Measurements from ENCODE around the gene HSD17B2. TPM values are rescaled to one million over a fixed set of nuclear protein-coding genes. Genes with fewer than 3 reads are reported as not detected.

HSD17B2 gene
- total RNA-seq, result 0.39 and 0.76 TPM in 2 replicates

GRCh38 chr16:82034981-82035612 lies at the start of gene HSD17B2:
Gene HSD17B2, plus strand, starts transcription at chr16:82035253. Its CDS starts 172 bp downstream, at chr16:82035425.

GRCh38 chr16:82011199-82011641 lies 23.8 kb upstream of the HSD17B2 start, which contains the start of gene SDR42E1:
Gene SDR42E1, minus strand, starts transcription at chr16:82011470. Its CDS starts 10,612 bp downstream, at chr16:82000858.

Other genes with a start within 250 kb of the HSD17B2 start
- gene SDR42E1, start 23.8 kb upstream of the HSD17B2 start, total RNA-seq, result 6.8 and 9.9 TPM in 2 replicates
- 25.1 and 33.6 TPM in 2 replicates for gene MPHOSPH6, start 135.0 kb downstream of the HSD17B2 start, total RNA-seq